ENCODE results near the gene LGI2. TPM values are rescaled to one million over a fixed set of nuclear protein-coding genes. Genes with fewer than 3 reads are reported as not detected.

Gene LGI2
- total RNA-seq, 1 donor from 2014 or later, result 0.56 TPM

- H3K27ac Mint-ChIP-seq, result no peak overlapping the region
- H3K27me3 Mint-ChIP-seq (ENCODE audit: insufficient read depth, low read depth), result peaks cover 5% of the 10 kb centered on the region
- H3K36me3 Mint-ChIP-seq, result no peaks in the 10 kb centered on the region
- H3K4me1 ChIP-seq, result no peaks in the 10 kb centered on the region
- no peaks in the 10 kb centered on the region for H3K27me3 ChIP-seq
- no peak overlapping the region for H3K4me3 ChIP-seq
- no peaks in the 10 kb centered on the region for H3K9me3 ChIP-seq (ENCODE audit: low read depth)
- no peak overlapping the region for H3K4me3 Mint-ChIP-seq
- H3F3A ChIP-seq (ENCODE audit: low read depth), result no peaks in the 10 kb centered on the region
- no peaks in the 10 kb centered on the region for H3K9me3 Mint-ChIP-seq
- no peaks in the 10 kb centered on the region for H3K79me2 ChIP-seq (ENCODE audit: low read depth)
- H2AFZ ChIP-seq (replicated peaks), result no peak overlapping the region
- no peak for DNase-seq (ENCODE audit: low spot score)
- H3K36me3 ChIP-seq, result no peaks in the 10 kb centered on the region
- H4K20me1 ChIP-seq (ENCODE audit: low read depth), result no peaks in the 10 kb centered on the region
- no peak for TF ChIP-seq EZH2 (IDR thresholded peaks at IDR 0.05)
- TF ChIP-seq, protein P1, sequence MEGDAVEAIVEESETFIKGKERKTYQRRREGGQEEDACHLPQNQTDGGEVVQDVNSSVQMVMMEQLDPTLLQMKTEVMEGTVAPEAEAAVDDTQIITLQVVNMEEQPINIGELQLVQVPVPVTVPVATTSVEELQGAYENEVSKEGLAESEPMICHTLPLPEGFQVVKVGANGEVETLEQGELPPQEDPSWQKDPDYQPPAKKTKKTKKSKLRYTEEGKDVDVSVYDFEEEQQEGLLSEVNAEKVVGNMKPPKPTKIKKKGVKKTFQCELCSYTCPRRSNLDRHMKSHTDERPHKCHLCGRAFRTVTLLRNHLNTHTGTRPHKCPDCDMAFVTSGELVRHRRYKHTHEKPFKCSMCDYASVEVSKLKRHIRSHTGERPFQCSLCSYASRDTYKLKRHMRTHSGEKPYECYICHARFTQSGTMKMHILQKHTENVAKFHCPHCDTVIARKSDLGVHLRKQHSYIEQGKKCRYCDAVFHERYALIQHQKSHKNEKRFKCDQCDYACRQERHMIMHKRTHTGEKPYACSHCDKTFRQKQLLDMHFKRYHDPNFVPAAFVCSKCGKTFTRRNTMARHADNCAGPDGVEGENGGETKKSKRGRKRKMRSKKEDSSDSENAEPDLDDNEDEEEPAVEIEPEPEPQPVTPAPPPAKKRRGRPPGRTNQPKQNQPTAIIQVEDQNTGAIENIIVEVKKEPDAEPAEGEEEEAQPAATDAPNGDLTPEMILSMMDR (IDR thresholded peaks at IDR 0.05), result no peak
- no peak overlapping the region for H3K4me2 ChIP-seq
- no peak overlapping the region for H3K9ac ChIP-seq
- no peaks in the 10 kb centered on the region for H3K4me1 Mint-ChIP-seq
- H3K27ac ChIP-seq, result no peak overlapping the region
Measured at GRCh38 chr4:25043548-25043947, 12.8 kb upstream of the LGI2 start.

DNA sequence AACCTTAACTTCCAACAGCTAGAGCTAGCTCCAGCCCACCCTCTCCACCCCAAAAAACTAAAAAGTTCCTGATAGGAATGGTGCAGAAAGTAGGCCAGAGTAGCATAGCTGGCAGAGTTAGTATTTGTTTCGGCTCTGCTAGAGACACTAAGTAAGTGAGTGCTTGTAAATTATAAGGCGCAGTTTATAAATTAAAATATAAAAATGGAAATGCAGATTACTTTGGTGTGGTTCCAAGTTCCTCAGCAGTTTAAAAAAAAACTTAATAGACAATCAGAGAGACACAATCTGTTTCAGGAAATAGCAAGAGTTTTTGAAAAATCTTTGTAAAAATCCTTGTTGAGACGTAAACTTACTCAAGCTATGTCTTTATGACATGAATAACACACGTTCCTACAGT lies 2.8 kb upstream of the LGI2 start:
- Histone ChIP-seq H3K36me3 (no peaks in the 10 kb centered on the region), H2AFZ (replicated peaks) (no peak overlapping the region), H3K4me2 (no peak overlapping the region), H3K9ac (no peak overlapping the region), H3K9me3 (ENCODE audit: low read depth) (no peaks in the 10 kb centered on the region), H3K4me1 (peaks cover 8% of the 10 kb centered on the region), H3K79me2 (ENCODE audit: low read depth) (no peaks in the 10 kb centered on the region), H4K20me1 (ENCODE audit: low read depth) (no peaks in the 10 kb centered on the region), H3K27ac (no peak overlapping the region), H3K4me3 (no peak overlapping the region), H3F3A (ENCODE audit: low read depth) (peaks cover 12% of the 10 kb centered on the region), H3K27me3 (peaks cover 44% of the 10 kb centered on the region)
- peaks cover 27% of the 10 kb centered on the region for H3K4me1 Mint-ChIP-seq
- no peak overlapping the region for H3K27ac Mint-ChIP-seq
- H3K36me3 Mint-ChIP-seq, result no peaks in the 10 kb centered on the region
- TF ChIP-seq EZH2phosphoT487 (IDR thresholded peaks at IDR 0.05), result no peak
- TF ChIP-seq, protein P1 (IDR thresholded peaks at IDR 0.05), result no peak
- TF ChIP-seq EZH2 (IDR thresholded peaks at IDR 0.05), result no peak
- no peak overlapping the region for H3K4me3 Mint-ChIP-seq
- peaks cover 13% of the 10 kb centered on the region for H3K27me3 Mint-ChIP-seq (ENCODE audit: insufficient read depth, low read depth)
- no peak for DNase-seq (ENCODE audit: low spot score)
- peaks cover 11% of the 10 kb centered on the region for H3K9me3 Mint-ChIP-seq

DNA sequence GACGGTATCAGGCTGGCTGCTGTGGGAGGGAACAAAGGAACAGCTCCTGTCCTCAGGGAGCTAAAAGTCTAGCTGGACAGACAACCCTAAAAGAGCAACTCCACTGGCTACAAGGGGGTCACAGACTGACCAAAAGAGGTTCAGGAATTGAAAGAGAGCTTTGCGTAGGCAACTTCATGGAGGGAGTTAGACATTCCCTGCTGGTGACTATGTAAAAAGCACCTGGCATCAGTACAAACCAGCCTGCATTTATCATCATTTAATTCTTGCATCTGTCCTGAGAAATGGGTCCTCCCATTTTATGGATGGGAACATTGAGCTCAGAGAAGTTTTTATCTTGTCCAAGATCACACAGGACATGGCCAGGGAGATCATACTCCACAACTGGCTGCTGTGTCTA lies 1.4 kb upstream of the LGI2 start:
- H3K4me3 ChIP-seq, result no peak overlapping the region
- no peak overlapping the region for H3K27ac Mint-ChIP-seq
- H3K79me2 ChIP-seq (ENCODE audit: low read depth), result no peaks in the 10 kb centered on the region
- H3K4me3 Mint-ChIP-seq, result peak overlapping the region; percentile 87
- peaks cover 36% of the 10 kb centered on the region for H3K4me1 Mint-ChIP-seq
- no peaks in the 10 kb centered on the region for H3K36me3 ChIP-seq
- DNase-seq (ENCODE audit: low spot score), result no peak
- H3K27ac ChIP-seq, result no peak overlapping the region
- no peak overlapping the region for H2AFZ ChIP-seq (replicated peaks)
- peaks cover 12% of the 10 kb centered on the region for H3F3A ChIP-seq (ENCODE audit: low read depth)
- peaks cover 54% of the 10 kb centered on the region for H3K27me3 ChIP-seq
- peaks cover 8% of the 10 kb centered on the region for H3K4me1 ChIP-seq
- H4K20me1 ChIP-seq (ENCODE audit: low read depth), result no peaks in the 10 kb centered on the region
- peaks cover 13% of the 10 kb centered on the region for H3K27me3 Mint-ChIP-seq (ENCODE audit: insufficient read depth, low read depth)
- no peak overlapping the region for H3K9ac ChIP-seq
- H3K9me3 Mint-ChIP-seq, result peaks cover 11% of the 10 kb centered on the region
- H3K36me3 Mint-ChIP-seq, result no peaks in the 10 kb centered on the region
- TF ChIP-seq EZH2phosphoT487 (IDR thresholded peaks at IDR 0.05) (no peak), EZH2 (IDR thresholded peaks at IDR 0.05) (no peak)
- TF ChIP-seq, protein P1 (IDR thresholded peaks at IDR 0.05), result no peak
- no peaks in the 10 kb centered on the region for H3K9me3 ChIP-seq (ENCODE audit: low read depth)
- no peak overlapping the region for H3K4me2 ChIP-seq
